GM18907 (cell line): ENCODE results near the gene CDKAL1.
A peak's percentile ranks its signal among the peaks of the same experiment; 100 is the strongest.

Experiments used
- ATAC-seq: cut with Tn5 transposase; IDR thresholded peaks from one replicate; pipeline ENCODE4 v1.9.1; 2021; ENCODE audit warnings: mild to moderate bottlenecking, moderate library complexity; ENCODE audit not compliant: unreplicated experiment

The CDKAL1 gene

GRCh38 chr6:20998748-20999448, 464.6 kb downstream of the CDKAL1 start:
- no peak for ATAC-seq

- ATAC-seq, result no peak
These were observed 466.1 kb downstream of the CDKAL1 start for GRCh38 chr6:21000331-21000801.

GRCh38 chr6:21001736-21002135, 467.5 kb downstream of the CDKAL1 start:
- ATAC-seq, result no peak

GRCh38 chr6:21003780-21004541, 469.7 kb downstream of the CDKAL1 start:
- peak; percentile 78 for ATAC-seq

GRCh38 chr6:21005816-21006570, 471.7 kb downstream of the CDKAL1 start:
- ATAC-seq, result peak; percentile 71

GRCh38 chr6:21019614-21020013, 485.4 kb downstream of the CDKAL1 start:
- ATAC-seq, result no peak

- peak; percentile 97 for ATAC-seq
These were observed 488.3 kb downstream of the CDKAL1 start for GRCh38 chr6:21022343-21023107.

GRCh38 chr6:21023210-21023609, 489.0 kb downstream of the CDKAL1 start:
- no peak for ATAC-seq

- no peak for ATAC-seq
These were observed 490.4 kb downstream of the CDKAL1 start for GRCh38 chr6:21024616-21025015.

GRCh38 chr6:21026576-21027273, 492.5 kb downstream of the CDKAL1 start:
- no peak for ATAC-seq

- no peak for ATAC-seq
These were observed 493.2 kb downstream of the CDKAL1 start for GRCh38 chr6:21027507-21027906.

- no peak for ATAC-seq
These were observed 496.9 kb downstream of the CDKAL1 start for GRCh38 chr6:21031182-21031581.

GRCh38 chr6:21033084-21033483, 498.8 kb downstream of the CDKAL1 start:
- ATAC-seq, result no peak

GRCh38 chr6:21033575-21034026, 499.3 kb downstream of the CDKAL1 start:
- ATAC-seq, result no peak

GRCh38 chr6:21034345-21034744, 500.1 kb downstream of the CDKAL1 start:
- no peak for ATAC-seq

- peak; percentile 76 for ATAC-seq
These were observed 503.2 kb downstream of the CDKAL1 start for GRCh38 chr6:21037453-21037852.

GRCh38 chr6:21039926-21040325, 505.7 kb downstream of the CDKAL1 start:
- no peak for ATAC-seq

GRCh38 chr6:21045135-21045700, 511.0 kb downstream of the CDKAL1 start:
- ATAC-seq, result no peak

- no peak for ATAC-seq
These were observed 512.0 kb downstream of the CDKAL1 start for GRCh38 chr6:21046276-21046675.

GRCh38 chr6:21048047-21048446, 513.8 kb downstream of the CDKAL1 start:
- ATAC-seq, result no peak
